Islet of Langerhans (tissue), 1 donor: ENCODE results near the gene TTC28.

Source experiments
- FAIRE-seq: peaks from one replicate; lab custom pipeline; 2011; peaks lifted over from hg19 to GRCh38; lab: Jason Lieb, UNC

The TTC28 gene

GRCh38 chr22:28019360-28019759 lies 660.3 kb downstream of the TTC28 start:
- no peak for FAIRE-seq

GRCh38 chr22:28018461-28018927 lies 661.1 kb downstream of the TTC28 start:
- FAIRE-seq: no peak

DNA sequence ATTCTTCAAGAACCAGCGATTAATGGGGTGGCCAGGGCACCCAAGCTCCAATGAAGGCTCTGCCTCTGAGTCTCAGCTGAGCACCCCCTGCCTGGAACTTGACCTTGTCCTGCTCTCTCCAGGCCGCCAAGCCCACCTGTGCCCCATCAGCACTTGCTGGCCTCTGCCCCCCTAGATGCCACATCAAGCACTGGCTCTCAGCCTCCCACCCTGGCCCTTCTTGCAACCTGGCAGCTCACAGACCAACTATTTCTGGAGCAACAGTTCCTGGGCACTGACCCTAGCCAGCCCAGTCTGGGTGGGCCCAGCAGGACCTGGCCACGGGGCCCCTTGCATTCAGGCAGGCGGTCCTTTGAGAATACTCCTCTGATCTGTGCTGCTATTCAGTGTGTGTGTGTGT lies 661.8 kb downstream of the TTC28 start:
- FAIRE-seq: no peak

DNA sequence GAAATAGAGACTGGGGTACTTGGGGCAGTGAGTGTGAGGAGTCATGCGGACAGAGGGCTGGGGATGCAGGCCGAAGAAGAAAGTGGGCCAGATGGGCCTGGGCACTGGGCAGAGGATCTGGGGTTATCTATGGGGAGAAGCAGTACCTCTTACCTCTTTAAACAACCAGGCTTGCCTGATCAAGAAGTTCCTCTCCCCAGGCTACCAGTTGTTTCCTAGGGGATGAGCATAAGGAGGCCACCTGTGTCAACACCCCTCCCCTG lies 662.2 kb downstream of the TTC28 start:
- no peak for FAIRE-seq

DNA sequence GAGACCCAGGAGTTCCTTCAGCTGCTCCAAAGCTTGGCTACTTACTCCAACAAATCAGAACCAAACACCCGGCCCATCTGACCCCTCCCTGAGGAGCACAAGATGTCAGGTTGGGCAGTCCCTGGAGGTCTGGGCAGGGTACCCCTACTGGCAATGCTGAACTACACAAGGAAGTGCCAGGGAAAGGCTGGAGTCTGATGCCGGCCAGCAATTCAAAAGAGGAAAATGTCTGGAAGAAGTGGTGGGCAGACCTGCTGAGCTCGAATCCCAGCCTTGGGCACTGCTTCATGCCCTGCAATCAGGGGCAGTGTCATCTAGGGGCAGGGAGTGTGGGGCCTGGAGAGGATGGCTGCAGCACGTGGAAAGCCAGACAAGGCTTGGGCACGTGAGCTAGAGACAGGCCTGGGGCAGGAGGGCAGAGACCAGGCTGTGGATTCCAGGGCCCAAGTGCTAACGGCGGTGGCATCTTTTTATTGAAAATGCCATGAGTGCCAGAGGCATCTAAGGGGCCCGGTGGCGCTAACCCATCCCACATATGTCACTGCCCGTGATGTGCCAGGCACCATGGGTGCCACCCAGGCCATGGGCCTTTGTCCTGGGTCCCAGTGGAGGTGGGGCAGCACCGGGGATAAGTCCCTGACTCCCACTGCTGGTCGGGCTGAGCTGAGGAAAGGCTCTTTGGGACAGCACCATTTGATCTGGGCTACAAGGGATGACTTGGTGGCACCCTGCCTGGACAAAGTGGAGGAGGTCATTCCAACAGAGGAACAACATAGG lies 662.7 kb downstream of the TTC28 start:
- FAIRE-seq: no peak

- FAIRE-seq: no peak
Observed at GRCh38 chr22:28015676-28016601, 663.7 kb downstream of the TTC28 start.

- no peak for FAIRE-seq
Observed at GRCh38 chr22:28015046-28015425, 664.6 kb downstream of the TTC28 start.

GRCh38 chr22:28014211-28015045 lies 665.2 kb downstream of the TTC28 start:
- no peak for FAIRE-seq

- no peak for FAIRE-seq
Observed at GRCh38 chr22:28013611-28014010, 666.0 kb downstream of the TTC28 start.

GRCh38 chr22:28012832-28013460 lies 666.7 kb downstream of the TTC28 start:
- FAIRE-seq: no peak

- no peak for FAIRE-seq
Observed at GRCh38 chr22:28009272-28009827, 670.3 kb downstream of the TTC28 start.

GRCh38 chr22:28008649-28009048 lies 671.0 kb downstream of the TTC28 start:
- FAIRE-seq: no peak

GRCh38 chr22:28008056-28008455 lies 671.6 kb downstream of the TTC28 start:
- no peak for FAIRE-seq

DNA sequence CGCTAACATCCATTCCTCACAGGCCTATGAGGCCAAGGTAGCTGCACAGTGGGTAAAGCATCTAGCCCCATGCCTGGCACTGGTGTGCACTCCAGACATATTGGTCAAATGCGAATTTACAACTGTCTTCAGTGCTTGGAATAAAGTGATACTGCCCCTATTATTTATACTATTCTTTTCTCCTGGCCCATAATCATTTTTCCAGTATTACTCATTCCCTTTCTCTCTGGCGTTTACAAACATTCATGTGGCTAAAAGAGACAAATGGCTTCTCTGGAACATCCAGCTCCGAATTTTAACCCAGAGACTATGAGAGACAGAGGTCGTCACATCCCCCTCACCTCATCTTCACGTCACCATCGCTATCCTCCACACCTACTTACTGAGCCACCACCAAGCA lies 673.4 kb downstream of the TTC28 start:
- no peak for FAIRE-seq

- no peak for FAIRE-seq
Observed at GRCh38 chr22:28005513-28005912, 674.1 kb downstream of the TTC28 start.

DNA sequence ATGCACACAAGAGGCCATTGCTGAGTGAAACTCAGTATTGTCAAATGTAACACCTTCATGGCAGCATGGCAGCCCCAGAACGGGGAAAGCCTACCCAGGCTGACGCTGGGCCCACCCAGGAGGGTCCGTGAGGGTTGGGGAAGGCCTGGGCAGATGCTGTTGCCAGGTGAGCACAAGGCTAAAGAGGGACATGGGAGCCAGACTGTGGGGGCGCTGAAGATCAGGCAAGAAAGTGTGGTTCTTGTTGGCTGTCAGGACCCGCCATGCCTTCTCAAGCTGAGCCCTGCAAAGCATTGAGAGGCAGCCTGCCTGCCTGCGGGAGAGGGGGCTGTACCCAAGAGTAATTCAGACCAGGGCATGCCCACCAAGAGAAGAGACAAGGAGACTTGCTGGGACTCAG lies 675.6 kb downstream of the TTC28 start:
- no peak for FAIRE-seq

- no peak for FAIRE-seq
Observed at GRCh38 chr22:28002863-28003565, 676.6 kb downstream of the TTC28 start.

- FAIRE-seq: no peak
Observed at GRCh38 chr22:28002181-28002700, 677.4 kb downstream of the TTC28 start.

- FAIRE-seq: no peak
Observed at GRCh38 chr22:28001171-28001835, 678.3 kb downstream of the TTC28 start.

GRCh38 chr22:28000361-28000760 lies 679.3 kb downstream of the TTC28 start:
- FAIRE-seq: no peak
